RWPE1 (cell line): ENCODE measurements around the gene BIRC7.

Source experiments
- CTCF ChIA-PET: fragments of 350-600 bp; sonication (Branson Sonifier 250); formaldehyde crosslinking; extraction: SDS; loops from one replicate; lab custom pipeline; 2021; lab: Yijun Ruan, JAX
- POLR2A ChIA-PET: fragments of 400-600 bp; formaldehyde crosslinking; extraction: SDS; loops from one replicate; lab custom pipeline; 2020; ENCODE audit warnings: antibody characterized with exemption; ENCODE audit not compliant: low non-redundant PET; lab: Yijun Ruan, JAX
- DNase-seq: peaks from one replicate; pipeline ENCODE4 v3.0.0; 2012; ENCODE audit warnings: low spot score
- H3K27ac ChIP-seq: fragments of 450-650 bp; 2 replicates; pipeline ENCODE4 v1.5.1; 2017
- CTCF ChIP-seq: fragments of 450-650 bp; conservative IDR thresholded peaks from 2 replicates; pipeline ENCODE4 v1.5.1; 2017; ENCODE audit warnings: low read depth, mild to moderate bottlenecking

The BIRC7 gene

GRCh38 chr20:63267691-63268090 lies 32.0 kb downstream of the BIRC7 start:
- CTCF ChIA-PET, result no interaction called here
- no peak for TF ChIP-seq CTCF
- POLR2A ChIA-PET, result no interaction called here
- DNase-seq, result no peak
- no peak overlapping the region for H3K27ac ChIP-seq

- POLR2A ChIA-PET, result no interaction called here
Observed at GRCh38 chr20:63268256-63268655, 32.6 kb downstream of the BIRC7 start.

DNA sequence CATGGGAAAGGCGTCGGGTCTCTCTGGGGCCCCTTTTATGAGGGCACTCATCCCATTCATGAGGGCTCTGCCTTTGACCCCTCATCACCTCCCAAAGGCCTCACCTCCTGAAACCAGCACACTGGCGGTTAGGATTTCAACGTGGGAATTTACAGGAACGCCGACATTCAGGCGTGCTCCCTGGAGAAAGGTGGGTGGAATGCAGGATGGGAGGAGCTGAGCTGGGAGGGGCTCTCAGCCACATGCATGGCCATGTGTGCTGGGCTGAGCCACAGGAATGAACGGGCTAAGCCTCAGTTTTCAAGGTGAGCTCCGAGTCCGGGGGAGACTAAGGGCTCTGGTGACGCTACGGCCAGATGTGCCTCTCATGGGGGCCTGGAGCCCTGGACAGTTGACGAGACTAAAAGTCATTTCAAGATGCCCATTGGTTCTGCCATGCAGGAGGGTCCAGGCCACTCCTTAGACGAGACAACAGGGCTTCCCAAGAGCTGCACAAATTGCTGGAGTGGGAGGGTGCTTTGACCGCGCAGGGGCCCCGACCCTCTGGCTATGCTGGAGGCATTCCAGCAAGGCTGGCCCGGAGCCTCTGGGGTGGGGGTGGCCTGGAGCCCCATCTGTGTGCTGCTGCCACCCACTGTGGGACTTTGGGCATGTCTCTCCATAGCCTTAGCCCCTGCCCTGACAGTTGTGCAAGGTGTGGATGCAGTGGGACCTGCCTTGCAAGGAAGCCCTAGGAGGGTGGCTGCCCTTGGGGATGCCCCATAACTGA lies 33.1 kb downstream of the BIRC7 start:
- ChIA-PET POLR2A (no interaction called here), CTCF (interaction anchor here (0.6 to 0.8 kb wide), 4 partner anchors 12 to 46 kb away, joined by 3 read pairs; no protein-coding TSS in a partner anchor)
- no peak for TF ChIP-seq CTCF
- no peak overlapping the region for H3K27ac ChIP-seq
- DNase-seq, result peak; percentile 63

More at GRCh38 chr20:63268256-63268655, 32.6 kb downstream of the BIRC7 start:
- DNase-seq, result no peak
- CTCF ChIA-PET, result interaction anchor here (0.8 kb wide), 1 partner anchor 41 kb away, joined by 3 read pairs; no protein-coding TSS in a partner anchor
- no peak overlapping the region for H3K27ac ChIP-seq
- no peak for TF ChIP-seq CTCF

- CTCF ChIA-PET, result interaction anchor here (0.7 kb wide), 1 partner anchor 11 kb away, joined by 3 read pairs; no protein-coding TSS in a partner anchor
- POLR2A ChIA-PET, result no interaction called here
- no peak for DNase-seq
- no peak for TF ChIP-seq CTCF
- H3K27ac ChIP-seq, result no peak overlapping the region
Observed at GRCh38 chr20:63269724-63270123, 34.0 kb downstream of the BIRC7 start.

DNA sequence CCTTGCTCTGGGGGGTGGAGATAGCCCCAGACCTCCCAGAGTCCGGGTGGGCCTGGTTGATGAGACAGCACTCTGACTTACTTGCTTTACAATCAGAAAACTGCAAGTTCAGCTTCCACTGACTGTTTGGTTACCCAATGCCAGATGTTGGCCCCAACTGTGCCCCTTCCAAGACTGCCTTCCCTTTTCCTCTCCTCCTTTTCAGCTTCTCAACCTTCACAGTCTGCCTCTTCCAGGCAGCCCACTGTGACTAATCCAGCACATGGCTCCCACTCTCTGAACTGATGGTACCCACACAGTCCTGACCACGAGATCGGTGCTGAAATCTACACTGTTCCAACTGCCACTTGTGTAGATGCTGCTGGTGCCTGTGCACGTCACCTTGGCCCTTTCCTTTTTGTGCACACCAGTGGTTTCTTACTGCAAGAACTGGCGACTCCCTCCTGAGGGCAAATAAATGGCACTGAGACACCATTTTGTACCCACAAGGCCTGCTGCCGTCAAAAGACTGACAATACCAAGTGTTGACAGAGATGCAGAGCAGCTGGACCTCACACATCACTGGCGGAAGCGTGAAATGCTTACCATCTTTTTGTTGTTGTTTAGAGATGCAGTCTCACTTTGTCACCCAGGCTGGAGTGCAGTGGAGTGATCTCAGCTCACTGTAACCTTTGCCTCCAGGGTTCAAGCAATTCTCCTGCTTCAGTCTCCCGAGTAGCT lies 35.1 kb downstream of the BIRC7 start:
- TF ChIP-seq CTCF, result no peak
- CTCF ChIA-PET, result interaction anchor here (0.6 to 1.3 kb wide), 5 partner anchors 9 to 47 kb away, joined by 3 to 5 read pairs (median 3); partner anchors contain the start of gene BIRC7
- DNase-seq, result no peak
- POLR2A ChIA-PET, result no interaction called here
- no peak overlapping the region for H3K27ac ChIP-seq
